Stomach smooth muscle (tissue), 2 donors: Measurements from ENCODE around the gene TTLL9.
"Not testable (repeated sequence)": the region's sequence is repeated elsewhere in the genome, so short reads cannot be mapped to it uniquely, and the experiment has no call there.

ENCODE experiments used
- H3K27ac ChIP-seq: one replicate; pipeline ENCODE4 v1.7.0; 2013; ENCODE audit warnings: mild to moderate bottlenecking, low read length, inconsistent platforms
- H3K27me3 ChIP-seq, 2 donors: one replicate each; pipeline ENCODE4 v1.7.0; 2013; ENCODE audit warnings: low read length in 2 of 2; ENCODE audit not compliant: insufficient read depth in 2 of 2, control insufficient read depth in 1 of 2
- H3K36me3 ChIP-seq, 2 donors: one replicate each; pipeline ENCODE4 v1.7.0; 2013; ENCODE audit warnings: low read length in 2 of 2; ENCODE audit not compliant: control insufficient read depth in 2 of 2, insufficient read depth in 2 of 2
- H3K4me1 ChIP-seq: one replicate; pipeline ENCODE4 v1.7.0; 2013; ENCODE audit warnings: low read length; ENCODE audit not compliant: control insufficient read depth, insufficient read depth
- H3K4me3 ChIP-seq, 2 donors: one replicate each; pipeline ENCODE4 v1.7.0; 2013; ENCODE audit warnings: low read length in 2 of 2
- H3K9ac ChIP-seq, 2 donors: one replicate each; pipeline ENCODE4 v1.7.0; 2013; ENCODE audit warnings: low read length in 2 of 2, mild to moderate bottlenecking in 1 of 2
- H3K9me3 ChIP-seq, 2 donors: one replicate each; pipeline ENCODE4 v1.7.0; 2013; ENCODE audit warnings: low read length in 2 of 2; ENCODE audit not compliant: control insufficient read depth in 2 of 2
- donor health status: healthy.
- donor health status: Pancreatic carcinoma.

TTLL9 gene

GRCh38 chr20:31922588-31922987, 52.2 kb downstream of the TTLL9 start:
- Histone ChIP-seq H3K27me3 (peaks cover 9 to 19% of the 10 kb centered on the region in 2 donors), H3K4me1 (no peaks in the 10 kb centered on the region), H3K27ac (no peak overlapping the region)

GRCh38 chr20:31923388-31924331, 53.2 kb downstream of the TTLL9 start:
- peaks cover 9 to 19% of the 10 kb centered on the region in 2 donors for H3K27me3 ChIP-seq
- H3K27ac ChIP-seq = no peak overlapping the region
- no peak overlapping the region for H3K4me3 ChIP-seq
- H3K4me1 ChIP-seq = no peaks in the 10 kb centered on the region
- no peaks in the 10 kb centered on the region for H3K9me3 ChIP-seq
- no peak overlapping the region for H3K9ac ChIP-seq
- no peaks in the 10 kb centered on the region for H3K36me3 ChIP-seq

More at GRCh38 chr20:31922588-31922987, 52.2 kb downstream of the TTLL9 start:
- H3K9me3 ChIP-seq = no peaks in the 10 kb centered on the region
- H3K4me3 ChIP-seq = no peak overlapping the region
- no peaks in the 10 kb centered on the region for H3K36me3 ChIP-seq
- H3K9ac ChIP-seq = no peak overlapping the region

GRCh38 chr20:31924561-31924960, 54.1 kb downstream of the TTLL9 start:
- H3K36me3 ChIP-seq = no peaks in the 10 kb centered on the region
- no peaks in the 10 kb centered on the region for H3K4me1 ChIP-seq
- peaks cover 9 to 17% of the 10 kb centered on the region in 2 donors for H3K27me3 ChIP-seq
- H3K9ac ChIP-seq = no peak overlapping the region
- H3K27ac ChIP-seq = no peak overlapping the region
- H3K9me3 ChIP-seq = no peaks in the 10 kb centered on the region
- H3K4me3 ChIP-seq = no peak overlapping the region

GRCh38 chr20:31925631-31926030, 55.2 kb downstream of the TTLL9 start:
- no peaks in the 10 kb centered on the region for H3K36me3 ChIP-seq
- H3K9me3 ChIP-seq = no peaks in the 10 kb centered on the region
- H3K9ac ChIP-seq = no peak overlapping the region
- no peak overlapping the region for H3K27ac ChIP-seq
- peaks cover 6 to 10% of the 10 kb centered on the region in 2 donors for H3K27me3 ChIP-seq
- no peak overlapping the region for H3K4me3 ChIP-seq
- no peaks in the 10 kb centered on the region for H3K4me1 ChIP-seq

GRCh38 chr20:31926493-31926892, 56.1 kb downstream of the TTLL9 start:
- Histone ChIP-seq H3K36me3 (no peaks in the 10 kb centered on the region), H3K9me3 (no peaks in the 10 kb centered on the region), H3K27ac (no peak overlapping the region), H3K27me3 (peaks cover 4 to 11% of the 10 kb centered on the region in 2 donors), H3K9ac (no peak overlapping the region), H3K4me1 (no peaks in the 10 kb centered on the region), H3K4me3 (no peak overlapping the region)

- H3K27me3 ChIP-seq = peaks cover 4 to 11% of the 10 kb centered on the region in 2 donors
- no peak overlapping the region for H3K4me3 ChIP-seq
- H3K27ac ChIP-seq = no peak overlapping the region
- no peaks in the 10 kb centered on the region for H3K4me1 ChIP-seq
- H3K36me3 ChIP-seq = no peaks in the 10 kb centered on the region
- H3K9me3 ChIP-seq = no peaks in the 10 kb centered on the region
- no peak overlapping the region for H3K9ac ChIP-seq
These were observed 57.3 kb downstream of the TTLL9 start for GRCh38 chr20:31927627-31928159.

GRCh38 chr20:31929631-31930030, 59.2 kb downstream of the TTLL9 start:
- H3K27me3 ChIP-seq = peaks cover 0 to 15% of the 10 kb centered on the region in 2 donors
- H3K4me1 ChIP-seq, H3K9ac ChIP-seq, H3K27ac ChIP-seq, H3K9me3 ChIP-seq, H3K36me3 ChIP-seq, H3K4me3 ChIP-seq: not testable (repeated sequence)

GRCh38 chr20:31930779-31931178, 60.3 kb downstream of the TTLL9 start:
- Histone ChIP-seq H3K36me3 (no peaks in the 10 kb centered on the region), H3K4me1 (no peaks in the 10 kb centered on the region), H3K27ac (no peak overlapping the region), H3K27me3 (peaks cover 0 to 12% of the 10 kb centered on the region in 2 donors), H3K4me3 (no peak overlapping the region), H3K9ac (no peak overlapping the region), H3K9me3 (no peaks in the 10 kb centered on the region)

- Histone ChIP-seq H3K27me3 (peaks cover 0 to 5% of the 10 kb centered on the region in 2 donors), H3K4me1 (no peaks in the 10 kb centered on the region), H3K9me3 (no peaks in the 10 kb centered on the region), H3K27ac (no peak overlapping the region), H3K9ac (no peak overlapping the region), H3K36me3 (no peaks in the 10 kb centered on the region), H3K4me3 (no peak overlapping the region)
These were observed 63.3 kb downstream of the TTLL9 start for GRCh38 chr20:31933698-31934097.

GRCh38 chr20:31934491-31934890, 64.1 kb downstream of the TTLL9 start:
- Histone ChIP-seq H3K27me3 (peaks cover 0 to 5% of the 10 kb centered on the region in 2 donors), H3K4me3 (no peak overlapping the region), H3K36me3 (no peaks in the 10 kb centered on the region), H3K9ac (no peak overlapping the region), H3K4me1 (no peaks in the 10 kb centered on the region), H3K27ac (no peak overlapping the region), H3K9me3 (no peaks in the 10 kb centered on the region)
